VCaP (cell line): Measurements from ENCODE around the gene TANGO2.

ENCODE experiments used
- H3K27ac ChIP-seq: fragments of 450-650 bp; 2 replicates; pipeline ENCODE4 v1.5.1; 2017
- TF ChIP-seq, protein P1 (sequence below): fragments of 450-650 bp; conservative IDR thresholded peaks from 2 replicates; pipeline ENCODE4 v1.5.1; 2017; ENCODE audit warnings: mild to moderate bottlenecking, moderate library complexity

TANGO2 gene

DNA sequence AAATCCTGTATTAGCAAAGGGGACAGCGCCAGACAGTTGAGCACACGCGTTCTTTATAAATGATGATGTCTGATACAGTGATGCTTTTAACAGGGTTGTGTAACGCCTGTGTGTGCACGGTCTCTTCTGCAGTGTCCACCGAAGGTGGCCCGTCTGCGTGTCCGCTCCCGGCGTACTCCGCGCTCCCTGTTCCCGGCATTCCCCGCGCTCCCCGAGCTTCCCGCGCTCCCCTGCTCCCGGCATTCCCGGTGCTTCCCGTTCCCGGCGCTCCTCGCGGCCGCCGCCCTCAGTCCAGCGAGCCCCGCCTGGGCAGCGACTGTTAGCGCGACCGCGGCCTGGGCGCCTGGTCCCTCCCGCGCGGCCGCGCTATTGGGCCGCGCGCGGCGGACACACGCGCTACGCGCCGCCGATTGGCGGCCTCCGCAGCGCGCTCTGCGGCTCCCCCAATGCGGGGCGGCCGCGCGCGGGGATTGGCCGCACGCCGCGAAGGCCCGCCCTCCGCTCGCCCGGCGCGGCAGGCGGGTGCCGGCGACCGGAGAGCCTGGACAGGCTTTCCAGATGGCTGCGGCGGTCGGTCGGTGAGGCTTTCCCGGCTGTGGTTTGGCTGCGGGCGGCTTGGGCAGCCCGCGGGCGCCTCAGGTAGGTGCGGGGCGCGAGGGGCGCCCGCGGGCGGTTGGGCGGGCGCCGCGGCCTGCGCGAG lies 59.0 kb downstream of the TANGO2 start, which contains the start of gene DGCR8:
DGCR8 (plus strand) TSS at position 497 of the 700 bp plus-strand sequence. CDS start 5,723 bp downstream, outside the sequence.
- TF ChIP-seq, protein P1, sequence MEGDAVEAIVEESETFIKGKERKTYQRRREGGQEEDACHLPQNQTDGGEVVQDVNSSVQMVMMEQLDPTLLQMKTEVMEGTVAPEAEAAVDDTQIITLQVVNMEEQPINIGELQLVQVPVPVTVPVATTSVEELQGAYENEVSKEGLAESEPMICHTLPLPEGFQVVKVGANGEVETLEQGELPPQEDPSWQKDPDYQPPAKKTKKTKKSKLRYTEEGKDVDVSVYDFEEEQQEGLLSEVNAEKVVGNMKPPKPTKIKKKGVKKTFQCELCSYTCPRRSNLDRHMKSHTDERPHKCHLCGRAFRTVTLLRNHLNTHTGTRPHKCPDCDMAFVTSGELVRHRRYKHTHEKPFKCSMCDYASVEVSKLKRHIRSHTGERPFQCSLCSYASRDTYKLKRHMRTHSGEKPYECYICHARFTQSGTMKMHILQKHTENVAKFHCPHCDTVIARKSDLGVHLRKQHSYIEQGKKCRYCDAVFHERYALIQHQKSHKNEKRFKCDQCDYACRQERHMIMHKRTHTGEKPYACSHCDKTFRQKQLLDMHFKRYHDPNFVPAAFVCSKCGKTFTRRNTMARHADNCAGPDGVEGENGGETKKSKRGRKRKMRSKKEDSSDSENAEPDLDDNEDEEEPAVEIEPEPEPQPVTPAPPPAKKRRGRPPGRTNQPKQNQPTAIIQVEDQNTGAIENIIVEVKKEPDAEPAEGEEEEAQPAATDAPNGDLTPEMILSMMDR, result no peak
- H3K27ac ChIP-seq, result peak within 1 kb of the TSS; percentile 98

DNA sequence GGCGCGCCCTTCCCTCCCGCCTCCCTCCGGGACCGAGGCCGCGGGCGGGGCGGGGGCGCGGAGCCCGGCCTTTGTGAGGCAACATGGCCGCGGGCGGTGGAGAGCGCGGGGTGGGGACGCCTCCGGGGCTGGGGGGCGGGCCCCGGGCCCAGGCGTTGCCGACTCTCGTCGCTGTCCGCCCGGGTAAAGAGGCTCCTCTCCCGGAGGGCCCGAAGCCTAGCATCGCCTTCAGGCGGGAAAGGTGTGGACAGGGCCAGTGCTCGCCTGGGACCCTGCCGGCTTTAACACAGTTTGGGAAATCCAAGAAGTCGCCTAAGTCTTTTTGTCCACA lies 59.5 kb downstream of the TANGO2 start:
- H3K27ac ChIP-seq, result peak overlapping the region; percentile 98
- TF ChIP-seq, protein P1, result no peak

DNA sequence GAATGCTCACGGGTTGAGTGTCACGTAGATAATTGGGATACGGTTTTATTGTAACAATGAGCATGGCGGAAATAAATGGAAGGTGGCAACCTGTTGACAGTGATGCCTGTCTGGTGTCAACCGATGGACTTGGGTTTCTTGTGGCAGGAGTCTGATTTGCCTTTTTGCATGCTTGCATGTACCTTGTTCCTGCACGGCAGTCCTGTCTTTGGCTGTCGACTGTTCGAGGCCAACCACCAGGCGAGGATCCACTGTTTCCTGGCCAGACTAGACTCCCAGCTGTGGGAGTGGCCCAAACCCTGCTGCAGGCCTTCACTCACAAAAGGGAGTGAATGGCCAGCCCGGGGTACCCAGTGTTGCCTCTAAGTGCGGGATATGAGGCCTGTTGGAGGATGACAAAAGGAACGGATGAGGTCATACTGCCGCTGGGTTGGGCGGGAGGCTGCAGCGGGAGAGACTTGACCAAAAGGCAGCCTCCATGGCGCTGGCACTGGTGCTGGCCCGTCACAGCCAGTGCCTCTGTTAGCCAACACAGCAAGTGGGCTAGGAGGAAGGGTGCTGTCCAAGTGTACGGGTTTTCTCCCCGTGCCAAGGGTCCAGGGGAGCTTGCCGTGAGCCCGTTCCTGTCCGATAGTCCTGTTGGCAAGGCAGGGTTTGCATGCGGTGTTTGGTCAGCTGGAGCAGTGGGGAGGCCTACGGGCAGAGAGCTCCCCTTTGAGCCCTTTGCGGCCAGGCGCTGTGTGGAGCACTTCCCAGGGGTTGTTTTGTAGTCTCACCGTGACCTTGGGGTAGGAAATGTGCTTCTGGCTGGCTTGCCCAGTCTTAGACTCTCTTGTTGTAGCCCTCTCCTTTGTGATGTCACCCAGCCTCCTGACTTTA lies 60.1 kb downstream of the TANGO2 start:
- peak overlapping the region; percentile 98 for H3K27ac ChIP-seq
- TF ChIP-seq, protein P1, result no peak

DNA sequence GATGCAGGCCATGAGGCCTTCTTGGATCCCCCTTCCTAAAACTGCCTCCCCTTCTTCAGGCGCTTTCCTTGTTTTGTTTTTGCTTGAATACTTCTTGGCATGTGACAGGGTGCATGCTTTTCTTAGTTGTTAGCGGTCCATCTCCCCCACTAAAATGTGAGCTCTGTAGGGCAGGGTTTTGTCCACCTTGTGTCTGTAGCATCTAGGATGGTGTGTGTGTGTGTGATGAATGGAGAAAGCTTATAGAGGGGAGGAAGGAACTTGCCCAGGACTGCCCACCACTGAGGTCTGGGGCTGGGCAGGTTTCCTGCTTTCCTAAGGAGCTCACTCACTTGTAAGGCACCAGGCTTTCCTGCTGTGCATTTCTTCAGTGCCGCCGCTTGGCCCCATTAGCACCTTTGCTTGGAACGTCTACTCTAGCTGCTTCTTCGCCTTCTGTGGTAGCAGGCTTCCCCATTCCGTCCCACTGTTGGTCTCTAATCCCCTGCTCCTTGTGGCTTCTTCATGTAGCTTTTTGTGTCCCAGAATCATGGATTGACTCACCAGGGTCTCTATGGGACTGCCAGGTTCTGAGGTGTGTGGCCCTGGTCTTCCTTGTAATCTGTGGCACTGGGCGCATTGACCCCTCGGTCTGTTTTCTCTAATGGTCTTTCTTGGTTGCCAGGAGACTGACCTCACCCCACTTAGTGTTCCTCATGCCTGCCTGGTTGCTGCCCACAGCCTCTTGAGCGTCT lies 62.4 kb downstream of the TANGO2 start:
- TF ChIP-seq, protein P1, result no peak
- peak overlapping the region; percentile 98 for H3K27ac ChIP-seq

DNA sequence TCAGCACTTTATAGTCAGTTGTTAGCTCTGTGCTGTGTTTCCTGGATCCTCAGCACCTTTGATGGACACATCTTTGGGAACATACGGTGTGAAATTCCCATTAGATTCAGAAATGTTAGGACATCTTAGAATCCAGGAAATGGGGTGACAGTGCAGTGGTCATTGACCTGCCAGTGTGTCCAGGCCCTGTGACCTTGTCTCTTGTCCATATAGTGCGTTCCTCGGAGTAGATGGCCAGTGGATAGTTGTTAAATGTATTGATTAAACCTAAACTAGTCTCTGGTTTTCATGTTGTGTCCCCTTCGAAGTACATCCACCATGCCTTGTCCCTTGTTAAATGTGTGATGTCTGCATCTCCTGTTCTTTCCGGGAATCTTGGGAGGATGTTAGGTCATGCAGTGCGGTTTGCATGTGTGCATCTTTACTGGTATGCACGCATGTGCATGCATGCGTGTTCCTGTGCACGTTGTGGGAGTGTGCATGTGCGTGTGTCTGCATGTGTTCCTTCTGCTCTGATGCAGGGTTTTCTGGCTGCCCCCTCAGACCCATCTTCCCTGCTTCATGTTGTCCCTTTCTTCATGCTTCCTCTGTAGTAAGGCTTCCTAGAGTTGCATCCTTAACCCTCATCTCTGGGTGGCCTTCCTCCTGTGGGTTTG lies 63.1 kb downstream of the TANGO2 start:
- peak overlapping the region; percentile 98 for H3K27ac ChIP-seq
- TF ChIP-seq, protein P1, result no peak

DNA sequence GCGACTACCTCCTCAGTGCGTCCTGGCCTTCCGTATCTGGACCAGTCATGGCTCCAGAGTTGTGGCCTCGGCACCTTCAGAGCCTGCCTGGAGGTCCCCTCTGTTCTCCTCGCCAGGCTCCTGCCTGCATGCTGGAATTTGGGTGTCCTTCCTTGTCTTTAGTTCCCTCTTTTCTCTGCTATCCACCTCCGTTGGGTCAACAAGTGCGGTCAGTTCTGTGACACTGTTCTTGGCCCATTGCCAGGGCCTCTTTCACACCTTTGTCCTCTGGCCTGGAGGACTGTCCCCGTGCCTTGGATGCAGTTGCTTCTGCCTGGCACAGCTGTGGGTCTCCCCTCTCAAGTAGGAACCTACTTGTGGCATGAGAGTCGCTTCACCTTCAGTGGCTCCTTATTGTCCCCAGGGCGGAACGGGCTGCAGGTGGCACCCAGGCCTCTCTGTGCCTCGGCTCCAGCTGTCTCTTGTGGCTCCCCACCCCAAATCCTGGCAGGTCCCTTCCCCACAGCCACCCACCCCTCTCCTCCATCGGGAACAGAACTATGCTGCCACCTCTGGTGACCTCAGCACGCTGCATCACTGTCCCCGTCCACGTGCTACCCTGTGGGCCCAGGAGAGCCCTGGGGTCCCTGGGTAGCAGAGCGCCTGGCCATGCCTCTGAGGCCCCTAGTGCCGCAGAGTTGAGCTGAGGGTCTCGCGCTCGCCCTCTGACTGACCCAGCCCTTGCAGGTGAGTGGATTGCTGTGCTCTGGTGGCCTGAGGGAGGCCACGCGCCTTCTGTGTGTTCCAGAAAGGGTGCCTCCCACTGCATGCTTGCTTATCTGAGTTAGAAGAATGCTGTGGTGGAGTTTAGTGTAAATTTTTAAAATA lies 63.9 kb downstream of the TANGO2 start:
- peak overlapping the region; percentile 98 for H3K27ac ChIP-seq
- TF ChIP-seq, protein P1, result peak; percentile 66
